ENCODE measurements around the gene HS3ST6. TPM values are rescaled to one million over a fixed set of nuclear protein-coding genes. Genes with fewer than 3 reads are reported as not detected.
A peak's percentile ranks its signal among the peaks of the same experiment; 100 is the strongest.

Gene HS3ST6
- total and polyA plus RNA-seq, 2 of the 13 experiments (the other 11 are each of a cell fraction or from before 2014, with no cell fraction given), result not detected

GRCh38 chr16:1915732-1916639, 2.2 kb downstream of the HS3ST6 start:
- no peaks in the 10 kb centered on the region for H3K36me3 ChIP-seq (replicated peaks in 1 of 2; ENCODE audit: control insufficient read depth in 1 of 2, insufficient read depth in 2 of 2, low read length in 2 of 2)
- ATAC-seq (no peak), DNase-seq (ENCODE audit: low spot score) (no peak), FAIRE-seq (no peak)
- H4K20me1 ChIP-seq (ENCODE audit: insufficient read depth, low read length), result 0 out of 2 replicates have a peak, but pooled peaks cover 2% of the 10 kb centered on the region
- H3K9ac ChIP-seq (ENCODE audit: insufficient read depth, low read depth, low read length), result no peak overlapping the region
- H3K4me3 ChIP-seq (replicated peaks in 1 of 3; ENCODE audit: insufficient read depth in 1 of 3, low read depth in 2 of 3, low read length in 3 of 3), result no peak overlapping the region
- no peak overlapping the region for H3K4me2 ChIP-seq (ENCODE audit: low read depth, low read length)
- WGBS (ENCODE audit: low lambda C conversion rate), result 12% methylated on average over 10 of the region's 25 CpGs
- peak; percentile 56 for TF ChIP-seq ZNF687 (CRISPR knock-in tag; IDR thresholded peaks at IDR 0.05)
- no peak for TF ChIP-seq TERF1 (CRISPR knock-in tag; IDR thresholded peaks at IDR 0.05)
- no peak for TF ChIP-seq RFX3 (CRISPR knock-in tag; IDR thresholded peaks at IDR 0.05)
- TF ChIP-seq IRX3 (CRISPR knock-in tag; IDR thresholded peaks at IDR 0.05; ENCODE audit: borderline replicate concordance, low read depth), result no peak
- TF ChIP-seq ZNF292 (CRISPR knock-in tag; IDR thresholded peaks at IDR 0.05; ENCODE audit: borderline replicate concordance, low read depth), result no peak
- TF ChIP-seq ZNF547 (CRISPR knock-in tag; IDR thresholded peaks at IDR 0.05), result no peak
- peak; percentile 41; the same call in 1 of the 2 replicates for TF ChIP-seq MAX (IDR thresholded peaks at IDR 0.05)
- no peak for TF ChIP-seq STAT5B (CRISPR knock-in tag; IDR thresholded peaks at IDR 0.05)
- H3K9me3 ChIP-seq (ENCODE audit: low read length), result no peaks in the 10 kb centered on the region
- BruUV-seq (replicated peaks), result no TSS peak
- intact Hi-C loops (cut with micrococcal nuclease; ENCODE audit: unreplicated experiment), result no loop called here
- H3K4me1 ChIP-seq (ENCODE audit: insufficient read depth, low read length), result peaks cover 14% of the 10 kb centered on the region
- no peak overlapping the region for H2AFZ ChIP-seq (ENCODE audit: low read length)
- ChIA-PET POLR2A (interaction anchor here (1.2 kb wide), 1 partner anchor 89 kb away, joined by 4 read pairs; the partner anchor contains the start of genes FAHD1 and HAGH), CTCF (ENCODE audit: low intra/inter-chr PET ratio, low total read pairs) (no interaction called here)
- in situ Hi-C loops (cut with HindIII; ENCODE audit: extremely low pct_ligation_motif_present, low pct_unique_long_range_greater_than_20kb), result no loop called here
- no peak overlapping the region for H3K27ac ChIP-seq (ENCODE audit: extremely low read length, insufficient read depth, low read length)
- no peaks in the 10 kb centered on the region for H3K79me2 ChIP-seq (ENCODE audit: insufficient read depth, low read length)
- peaks cover 37 to 79% of the 10 kb centered on the region in 2 experiments for H3K27me3 ChIP-seq (ENCODE audit: control insufficient read depth in 1 of 2, insufficient read depth in 2 of 2, low read length in 2 of 2)
